COR-L47 (cell line): ENCODE measurements around the gene CDH15.
A peak's percentile ranks its signal among the peaks of the same experiment; 100 is the strongest.
"Not testable (repeated sequence)": the region's sequence is repeated elsewhere in the genome, so short reads cannot be mapped to it uniquely, and the experiment has no call there.

ENCODE experiments used
- DNase-seq: peaks from one replicate; lab custom pipeline; 2025; lab: John Stamatoyannopoulos, UW

CDH15 gene

GRCh38 chr16:89172528-89173173 lies 1.1 kb downstream of the CDH15 start:
- DNase-seq: no peak

GRCh38 chr16:89173174-89173921 lies 1.8 kb downstream of the CDH15 start:
- no peak for DNase-seq

DNA sequence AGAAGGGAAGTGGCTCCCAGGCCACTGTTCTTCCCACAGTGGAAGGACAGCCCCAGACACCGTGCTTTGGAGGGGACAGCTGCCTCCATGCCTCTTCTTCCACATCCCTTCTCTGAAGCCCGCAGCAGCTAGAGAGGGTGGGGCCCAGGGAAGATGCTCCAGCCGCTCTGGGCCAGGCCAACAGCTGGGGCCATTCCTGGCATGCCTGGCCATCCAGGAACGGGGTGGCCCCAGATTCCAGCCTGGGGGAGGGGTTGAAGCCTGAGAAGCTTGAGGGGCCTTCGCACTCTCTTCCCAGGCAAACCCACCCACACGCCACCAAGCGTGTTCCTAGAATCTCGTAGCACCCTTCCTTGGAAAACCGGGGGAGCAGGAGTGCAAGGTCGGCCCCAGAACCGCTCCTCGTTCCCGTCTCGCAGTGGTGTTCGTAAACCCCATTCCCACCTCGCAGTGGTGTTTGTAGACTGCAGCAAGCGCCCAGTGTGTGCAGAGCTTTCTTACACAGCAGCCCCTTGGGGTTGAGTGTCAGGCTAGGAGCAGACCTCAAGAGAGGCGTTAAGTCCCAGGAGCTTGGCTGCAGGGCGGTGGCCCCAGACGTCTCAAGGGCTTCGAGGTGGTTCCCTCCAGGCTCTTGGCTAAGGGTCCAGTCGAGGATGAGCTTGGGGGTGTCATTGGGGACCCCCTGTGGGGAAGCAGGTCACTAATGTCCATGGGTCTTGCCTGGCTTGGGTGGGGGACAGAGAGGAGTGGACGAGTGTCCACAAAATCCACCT lies 2.7 kb downstream of the CDH15 start:
- no peak for DNase-seq

DNA sequence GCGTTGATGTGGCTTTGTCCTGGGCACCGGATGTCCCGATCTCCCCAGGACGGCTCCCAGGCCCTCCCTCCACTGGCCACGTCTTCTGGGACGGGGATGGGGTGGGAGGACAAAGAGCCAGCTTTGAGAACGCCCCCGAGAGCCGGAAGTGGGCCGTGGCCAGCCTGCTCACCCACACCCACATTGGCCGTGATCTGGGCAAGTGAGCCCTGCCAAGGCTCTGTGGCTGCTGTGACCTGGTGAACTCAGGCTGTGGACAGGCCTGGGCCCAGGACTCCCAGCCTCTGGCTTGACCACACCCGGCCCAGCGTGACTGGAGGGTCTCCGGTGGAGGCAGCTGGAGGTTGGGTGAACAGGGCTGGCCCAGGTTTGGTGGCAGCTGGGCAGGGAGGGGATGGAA lies 3.3 kb downstream of the CDH15 start:
- no peak for DNase-seq

DNA sequence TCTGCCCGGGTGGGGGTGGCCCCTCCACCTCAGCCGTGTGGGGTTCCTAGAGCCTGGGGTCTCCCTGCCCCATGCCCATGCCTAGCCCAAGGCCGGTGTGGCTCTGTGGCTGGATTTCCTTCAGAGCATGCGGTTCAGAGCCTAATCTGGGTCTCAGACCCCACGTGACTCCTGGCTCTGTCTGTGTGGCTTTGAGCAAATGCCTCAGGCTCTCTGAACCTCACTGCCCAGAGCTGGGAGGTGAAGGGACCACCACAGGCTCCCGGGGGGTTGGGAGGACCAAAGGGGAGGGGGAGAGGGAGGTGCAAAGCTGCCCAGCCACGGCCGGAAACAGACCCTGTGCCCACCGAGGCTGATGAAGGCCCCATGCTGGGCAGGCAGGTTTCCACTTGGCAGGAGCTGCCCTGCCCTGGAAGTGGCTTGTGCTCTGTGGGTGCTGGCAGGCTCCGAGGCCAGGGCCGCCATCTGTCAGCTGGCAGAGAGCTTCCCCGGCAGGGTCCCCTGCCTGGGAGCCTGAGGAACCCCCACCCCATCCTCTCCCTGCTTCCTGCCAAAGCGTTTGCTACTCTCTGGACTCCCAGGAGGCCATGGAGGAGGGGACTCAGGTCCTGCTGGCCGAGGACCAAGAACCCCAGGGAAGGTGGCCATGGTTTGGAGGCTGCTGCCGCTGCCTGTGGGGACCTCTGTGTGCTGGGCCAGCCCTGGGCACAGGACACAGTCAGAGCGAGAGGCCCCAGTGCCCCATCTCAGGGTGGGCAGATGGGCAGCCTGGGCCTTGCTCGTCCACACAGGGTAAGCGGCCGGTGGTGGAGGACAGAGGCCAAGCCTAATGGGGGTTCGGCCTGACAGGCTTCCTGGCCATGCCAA lies 4.0 kb downstream of the CDH15 start:
- peak; percentile 48 for DNase-seq

GRCh38 chr16:89176147-89176690 lies 4.7 kb downstream of the CDH15 start:
- no peak for DNase-seq

DNA sequence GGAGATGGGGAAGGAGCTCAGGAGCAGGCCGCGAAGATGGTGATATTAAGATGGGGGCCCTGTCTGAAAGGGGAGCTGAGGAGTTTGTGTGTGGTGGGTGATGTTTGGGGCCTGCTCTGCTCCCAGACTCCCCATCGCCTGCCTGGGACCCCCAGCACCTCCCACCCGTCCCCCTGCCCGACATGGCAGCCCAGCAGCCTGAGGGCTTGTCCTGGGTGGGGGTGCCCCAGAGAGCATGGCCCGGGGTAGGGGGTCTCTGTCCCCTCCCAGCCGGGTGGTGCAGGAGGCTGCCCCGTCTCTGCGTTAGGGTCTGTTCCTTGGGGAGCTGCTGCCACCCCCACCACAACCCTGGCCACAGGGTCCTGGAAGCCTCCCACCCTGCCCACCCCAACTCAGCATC lies 5.2 kb downstream of the CDH15 start:
- DNase-seq: no peak

- no peak for DNase-seq
Observed at GRCh38 chr16:89177501-89177900, 6.0 kb downstream of the CDH15 start.

GRCh38 chr16:89178453-89179147 lies 7.1 kb downstream of the CDH15 start:
- no peak for DNase-seq

DNA sequence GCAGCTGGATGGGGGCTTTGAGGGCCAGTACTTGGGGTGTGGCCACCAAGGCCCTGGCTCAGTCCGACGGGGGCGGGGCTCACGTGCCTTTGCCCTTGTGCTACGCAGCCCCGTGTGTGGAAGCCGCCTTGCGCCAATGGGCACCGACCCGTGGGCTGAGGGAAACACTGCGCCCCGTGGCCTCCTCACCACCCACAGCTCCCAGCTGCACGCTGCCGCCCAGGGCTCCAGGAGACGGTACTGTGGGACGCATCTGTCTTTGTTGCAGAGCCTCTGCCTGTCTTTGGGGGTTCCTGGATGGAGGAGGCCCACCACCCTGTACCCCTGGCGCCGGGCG lies 7.6 kb downstream of the CDH15 start:
- DNase-seq: no peak

DNA sequence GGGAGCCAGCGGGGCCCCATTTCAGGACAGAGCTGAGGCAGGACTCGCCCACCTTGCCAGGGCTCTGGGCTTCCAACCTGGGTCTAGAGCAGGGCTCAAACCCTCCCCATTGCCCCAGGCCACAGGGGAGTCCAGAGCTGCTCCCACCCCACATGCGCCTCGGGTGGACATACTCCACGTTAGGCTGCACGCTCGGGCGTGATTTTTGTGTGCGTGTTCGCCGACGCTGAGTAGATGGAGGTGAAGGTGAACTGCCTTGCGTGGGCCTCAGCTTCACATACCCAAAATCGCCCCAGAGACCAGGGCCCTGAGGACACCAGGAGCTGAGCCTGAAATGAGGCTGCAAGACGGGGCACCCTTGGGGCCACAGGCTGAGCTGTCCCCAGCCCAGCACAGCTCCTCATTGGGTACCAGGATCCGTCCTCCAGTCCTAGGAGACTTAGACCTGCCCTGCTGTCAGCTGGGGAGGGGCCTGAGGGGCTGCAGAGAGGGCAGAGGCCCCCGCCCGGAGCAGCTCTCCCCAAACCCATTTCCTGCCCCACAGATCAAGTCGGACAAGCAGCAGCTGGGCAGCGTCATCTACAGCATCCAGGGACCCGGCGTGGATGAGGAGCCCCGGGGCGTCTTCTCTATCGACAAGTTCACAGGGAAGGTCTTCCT lies 8.2 kb downstream of the CDH15 start:
- DNase-seq: no peak

- no peak for DNase-seq
Observed at GRCh38 chr16:89183463-89183862, 11.9 kb downstream of the CDH15 start.

DNA sequence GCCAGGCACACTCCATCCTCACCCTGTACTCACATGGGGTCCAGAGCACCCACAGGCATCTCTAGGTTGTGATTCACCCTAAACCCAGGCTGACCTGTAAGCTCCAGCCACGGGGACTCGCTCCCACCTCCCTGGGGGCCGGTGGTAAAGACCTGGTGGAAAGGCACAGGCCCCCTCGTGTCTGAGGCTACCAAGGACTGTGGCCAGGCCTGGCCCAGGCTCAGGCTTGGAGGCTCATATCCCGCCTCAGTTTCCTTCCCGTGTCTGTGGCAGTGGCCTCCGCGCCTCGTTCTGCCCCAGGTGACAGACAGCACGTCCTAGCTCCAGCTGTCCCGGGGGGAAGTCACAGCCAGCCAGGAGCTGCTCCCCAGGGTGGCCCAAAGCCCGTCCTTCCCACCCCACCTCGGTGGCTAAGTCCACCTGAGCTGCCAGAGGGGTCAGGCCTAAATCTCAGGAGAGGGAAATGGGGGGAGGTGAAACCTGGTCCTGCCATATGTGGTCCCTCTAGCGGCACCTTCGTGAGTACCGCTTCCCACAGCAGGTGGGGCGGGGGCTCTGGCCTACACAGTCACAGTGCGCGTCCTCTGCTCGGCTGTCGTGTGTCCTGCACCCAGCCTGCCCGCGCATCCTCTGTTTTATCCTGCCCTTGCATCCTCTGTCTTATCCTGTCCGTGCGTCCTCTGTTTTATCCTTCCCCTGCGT lies 12.6 kb downstream of the CDH15 start:
- DNase-seq: no peak

GRCh38 chr16:89184677-89184932 lies 13.1 kb downstream of the CDH15 start:
- DNase-seq: no peak

- DNase-seq: no peak
Observed at GRCh38 chr16:89184933-89185794, 13.6 kb downstream of the CDH15 start.

DNA sequence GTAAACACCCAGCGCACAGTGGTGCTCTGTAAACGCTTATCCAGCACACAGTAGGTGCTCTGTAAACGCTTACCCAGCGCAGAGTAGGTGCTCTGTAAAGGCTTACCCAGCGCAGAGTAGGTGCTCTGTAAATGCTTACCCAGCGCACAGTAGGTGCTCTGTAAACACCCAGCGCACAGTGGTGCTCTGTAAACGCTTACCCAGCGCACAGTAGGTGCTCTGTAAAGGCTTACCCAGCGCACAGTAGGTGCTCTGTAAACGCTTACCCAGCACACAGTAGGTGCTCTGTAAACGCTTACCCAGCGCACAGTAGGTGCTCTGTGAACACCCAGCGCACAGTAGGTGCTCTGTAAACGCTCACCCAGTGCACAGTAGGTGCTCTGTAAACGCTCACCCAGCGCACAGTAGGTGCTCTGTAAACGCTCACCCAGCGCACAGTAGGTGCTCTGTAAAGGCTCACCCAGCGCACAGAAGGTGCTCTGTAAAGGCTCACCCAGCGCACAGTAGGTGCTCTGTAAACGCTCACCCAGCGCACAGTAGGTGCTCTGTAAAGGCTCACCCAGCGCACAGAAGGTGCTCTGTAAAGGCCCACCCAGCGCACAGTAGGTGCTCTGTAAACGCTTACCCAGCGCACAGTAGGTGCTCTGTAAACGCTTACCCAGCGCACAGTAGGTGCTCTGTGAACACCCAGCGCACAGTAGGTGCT lies 14.5 kb downstream of the CDH15 start:
- not testable (repeated sequence) for DNase-seq

- not testable (repeated sequence) for DNase-seq
Observed at GRCh38 chr16:89186593-89187031, 15.1 kb downstream of the CDH15 start.

DNA sequence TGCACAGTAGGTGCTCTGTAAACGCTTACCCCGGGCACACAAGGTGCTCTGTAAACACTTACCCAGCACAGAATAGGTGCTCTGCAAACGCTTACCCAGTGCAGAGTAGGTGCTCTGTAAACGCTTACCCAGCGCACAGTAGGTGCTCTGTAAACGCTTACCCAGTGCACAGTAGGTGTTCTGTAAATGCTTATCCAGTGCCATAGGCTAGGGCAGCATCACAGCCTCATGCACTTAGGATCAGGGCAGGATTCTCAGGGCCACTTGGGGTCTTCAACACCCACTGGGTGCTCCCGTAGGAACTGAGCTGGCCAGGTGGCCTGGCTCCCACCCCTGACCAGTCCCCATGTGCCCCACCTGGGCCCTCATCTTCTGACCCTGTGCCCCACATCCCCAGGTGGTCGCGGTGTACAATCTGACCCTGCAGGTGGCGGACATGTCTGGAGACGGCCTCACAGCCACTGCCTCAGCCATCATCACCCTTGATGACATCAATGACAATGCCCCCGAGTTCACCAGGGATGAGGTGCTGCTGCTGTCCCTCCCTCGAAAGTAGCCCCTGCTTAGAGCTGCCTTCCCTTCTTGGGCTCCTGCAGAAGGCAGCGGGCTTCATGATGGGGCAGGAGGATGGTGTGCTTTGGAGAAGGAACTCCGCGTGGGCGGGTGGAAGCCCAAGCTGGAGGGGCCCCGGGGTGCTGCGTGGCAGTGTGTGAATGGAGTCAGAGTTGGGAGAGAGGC lies 15.7 kb downstream of the CDH15 start:
- no peak for DNase-seq
